Measurements from ENCODE around the gene ZSWIM4.

Gene ZSWIM4

DNA sequence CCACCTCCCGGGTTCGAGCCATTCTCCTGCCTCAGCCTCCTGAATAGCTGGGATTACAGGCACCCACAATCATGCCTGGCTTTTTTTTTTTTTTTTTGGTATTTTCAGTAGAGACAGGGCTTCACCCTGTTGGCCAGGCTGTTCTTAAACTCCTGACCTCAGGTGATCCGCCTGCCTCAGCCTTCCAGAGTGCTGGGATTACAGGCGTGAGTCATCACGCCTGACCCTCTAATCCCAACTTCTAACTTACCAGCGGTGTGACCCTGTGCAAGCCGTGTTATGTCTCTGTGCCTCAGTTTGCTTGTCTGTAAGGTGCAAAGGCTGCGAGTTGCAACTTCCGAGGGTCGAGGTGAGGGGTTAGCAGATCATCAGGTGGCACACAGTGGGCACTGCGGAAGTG is 17.3 kb downstream of the ZSWIM4 start:
- DNase-seq (ENCODE audit: low read depth), result no peak

DNA sequence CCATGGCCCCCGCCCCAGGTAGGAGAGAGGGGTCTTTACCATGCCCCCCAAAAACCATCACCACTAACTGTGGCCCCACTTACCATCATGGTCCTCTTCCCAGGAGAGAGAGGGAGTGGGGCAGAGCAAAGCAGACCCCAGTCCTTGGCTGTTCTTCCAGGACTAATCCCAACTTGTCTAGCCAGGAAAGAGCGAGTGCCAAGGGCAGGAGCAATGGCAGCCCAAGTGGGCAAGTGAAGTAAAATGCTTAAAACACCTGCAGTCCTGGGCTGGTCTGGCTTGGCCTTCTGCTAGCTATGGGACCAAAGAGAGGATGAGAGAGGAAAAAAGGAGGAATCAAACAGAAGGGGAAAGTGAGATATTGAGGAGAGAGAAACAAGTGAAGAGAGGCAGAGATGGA is 17.9 kb downstream of the ZSWIM4 start:
- no peak for DNase-seq (ENCODE audit: low read depth)

DNA sequence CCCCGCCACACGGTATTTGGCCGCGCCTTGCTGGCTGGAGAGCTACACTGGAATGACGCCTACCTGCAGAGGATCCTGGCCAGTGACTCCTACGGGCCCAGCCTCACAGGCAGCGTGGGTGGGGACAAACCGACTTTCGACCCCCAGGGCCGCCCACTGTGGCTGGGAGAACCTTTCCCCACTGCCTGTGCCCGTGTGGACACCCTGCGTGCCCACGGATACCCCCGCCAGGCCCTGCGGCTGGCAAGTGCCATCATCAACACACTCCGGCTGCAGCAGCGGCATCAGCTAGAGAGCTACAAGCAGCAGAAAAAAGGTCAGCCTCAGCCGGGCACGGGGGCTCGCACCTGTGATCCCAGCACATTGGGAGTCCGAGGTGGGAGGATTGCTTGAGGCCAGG is 19.3 kb downstream of the ZSWIM4 start:
- DNase-seq (ENCODE audit: low read depth), result no peak

DNA sequence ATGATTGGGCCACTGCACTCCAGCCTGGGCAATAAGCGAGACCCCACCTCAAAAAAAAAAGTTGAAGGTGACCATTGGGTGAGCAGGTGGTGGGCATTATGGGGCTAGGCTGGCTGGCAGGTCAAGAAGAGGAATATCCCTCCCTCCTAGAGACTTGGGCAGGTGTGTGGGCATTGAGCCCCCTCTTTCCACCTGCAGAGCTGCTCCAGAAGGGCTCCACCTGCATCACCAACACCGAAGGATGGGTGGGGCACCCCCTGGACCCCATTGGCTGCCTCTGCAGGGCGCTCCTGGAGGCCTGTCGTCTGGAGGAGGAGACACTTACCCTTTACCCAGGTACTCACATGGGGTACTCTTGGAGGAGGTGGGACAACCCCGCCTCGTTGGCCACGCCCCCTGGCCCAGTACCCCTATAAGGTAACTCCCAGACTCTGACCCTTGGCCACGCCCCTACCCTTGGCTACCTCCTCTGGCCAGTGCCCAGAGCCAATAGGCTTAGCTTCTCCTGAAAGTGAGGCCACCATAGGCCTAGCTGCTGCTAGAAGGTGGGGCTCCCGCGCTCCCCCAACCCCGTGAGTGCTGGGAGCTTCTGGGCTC is 21.9 kb downstream of the ZSWIM4 start:
- no peak for DNase-seq (ENCODE audit: low read depth)

DNA sequence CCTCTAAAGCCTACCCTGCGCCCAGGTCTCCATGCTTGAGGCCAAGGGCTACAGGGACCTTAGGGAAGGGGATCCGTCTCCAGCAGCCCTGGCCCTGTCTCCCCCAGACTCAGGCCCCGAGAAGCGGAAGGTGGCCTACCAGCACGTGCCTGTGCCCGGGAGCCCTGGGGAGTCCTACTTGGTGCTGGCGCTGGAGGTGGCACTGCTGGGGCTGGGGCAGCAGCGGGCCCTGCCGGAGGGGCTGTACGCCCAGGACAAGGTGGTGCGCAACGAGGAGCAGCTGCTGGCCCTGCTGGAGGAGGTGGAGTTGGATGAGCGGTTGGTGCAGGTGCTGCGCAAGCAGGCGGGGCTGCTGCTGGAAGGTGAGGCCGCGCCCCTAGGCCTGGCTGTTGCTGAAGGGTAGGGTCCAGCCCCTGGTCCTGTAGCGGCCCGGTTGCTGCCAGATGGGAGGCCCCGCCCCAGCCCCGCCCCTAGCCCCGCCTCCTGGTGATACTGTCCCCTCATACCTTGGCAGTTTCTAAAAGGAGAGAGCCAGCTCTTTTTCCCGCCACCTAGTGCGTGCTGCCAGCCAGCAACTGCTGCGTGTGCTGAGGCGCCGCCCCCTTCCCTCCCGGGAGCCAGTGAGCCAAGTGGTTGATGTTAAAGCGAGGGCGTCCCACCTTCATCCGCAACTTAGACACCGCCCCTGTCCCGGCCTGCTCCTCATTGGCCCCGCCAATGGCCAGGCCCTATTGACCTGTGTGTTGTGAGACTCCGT is 22.6 kb downstream of the ZSWIM4 start:
- DNase-seq (ENCODE audit: low read depth), result no peak

DNA sequence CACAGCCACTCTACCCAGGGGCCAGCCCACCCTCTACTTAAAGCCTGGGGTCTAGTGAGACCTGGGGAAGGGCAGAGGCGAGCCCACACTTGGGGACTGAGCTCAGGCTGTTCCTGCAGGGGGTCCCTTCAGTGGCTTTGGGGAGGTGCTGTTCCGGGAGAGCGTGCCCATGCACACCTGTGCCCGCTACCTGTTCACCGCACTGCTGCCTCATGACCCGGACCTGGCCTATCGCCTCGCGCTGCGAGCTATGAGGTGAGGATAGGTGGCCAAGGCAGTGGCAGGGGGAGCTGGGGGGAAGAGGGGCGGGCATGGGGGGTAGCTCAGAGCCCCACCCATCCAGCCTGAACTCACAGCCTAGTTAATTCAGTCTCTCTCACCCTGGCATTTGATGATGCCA is 24.0 kb downstream of the ZSWIM4 start:
- no peak for DNase-seq (ENCODE audit: low read depth)

DNA sequence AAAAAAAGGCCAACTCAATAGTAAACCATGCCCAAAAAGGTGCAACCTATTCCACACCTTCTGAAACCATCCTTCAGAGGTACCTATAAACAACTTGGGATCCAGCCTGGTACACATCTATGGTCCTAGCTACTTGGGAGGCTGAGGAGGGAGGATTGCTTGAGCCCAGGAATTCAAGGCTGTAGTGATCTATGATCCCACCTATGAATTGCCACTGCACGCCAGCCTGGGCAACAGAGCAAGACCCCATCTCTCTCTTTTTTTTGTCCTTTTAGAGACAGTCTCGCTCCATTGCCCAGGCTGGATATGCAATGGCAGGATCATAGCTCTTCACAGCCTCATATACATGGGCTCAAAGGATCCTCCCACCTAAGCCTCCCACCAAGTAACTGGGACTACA is 26.0 kb downstream of the ZSWIM4 start:
- no peak for DNase-seq (ENCODE audit: low read depth)

DNA sequence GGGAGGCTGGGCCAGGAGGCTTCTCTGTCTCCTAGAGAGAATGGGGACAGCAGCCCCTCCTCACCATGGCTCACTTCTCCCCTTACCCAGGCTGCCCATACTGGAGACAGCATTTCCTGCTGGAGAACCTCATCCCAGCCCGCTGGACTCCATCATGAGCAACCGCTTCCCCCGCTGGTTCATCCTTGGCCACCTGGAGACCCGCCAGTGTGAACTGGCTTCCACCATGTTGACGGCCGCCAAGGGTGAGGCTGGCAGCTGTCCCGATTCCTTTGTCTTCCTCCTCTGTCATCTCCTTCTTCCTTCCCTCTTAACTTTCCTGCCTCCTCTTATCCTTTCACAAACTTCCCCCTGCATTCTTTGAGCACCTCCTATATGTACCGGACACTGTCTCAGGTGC is 28.0 kb downstream of the ZSWIM4 start:
- no peak for DNase-seq (ENCODE audit: low read depth)

DNA sequence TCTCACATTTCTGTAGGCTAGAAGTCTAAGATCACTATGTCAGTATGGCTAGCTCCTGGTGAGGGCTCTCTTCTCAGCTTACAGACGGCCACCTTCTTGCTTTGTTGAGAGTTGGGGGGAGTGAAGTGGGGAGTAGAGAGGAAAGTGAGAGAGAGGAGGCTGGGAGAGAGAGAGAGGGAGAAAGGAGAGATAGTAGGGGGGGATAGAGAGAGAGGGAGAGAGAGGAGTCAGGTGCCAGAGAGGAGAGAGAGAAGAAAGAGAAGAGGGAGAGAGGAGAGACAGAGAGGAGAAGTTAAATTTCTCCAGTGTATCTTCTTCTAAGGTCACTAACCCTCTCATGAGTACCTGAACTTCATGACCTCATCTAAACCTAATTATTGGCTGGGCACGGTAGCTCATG is 28.7 kb downstream of the ZSWIM4 start:
- no peak for DNase-seq (ENCODE audit: low read depth)

DNA sequence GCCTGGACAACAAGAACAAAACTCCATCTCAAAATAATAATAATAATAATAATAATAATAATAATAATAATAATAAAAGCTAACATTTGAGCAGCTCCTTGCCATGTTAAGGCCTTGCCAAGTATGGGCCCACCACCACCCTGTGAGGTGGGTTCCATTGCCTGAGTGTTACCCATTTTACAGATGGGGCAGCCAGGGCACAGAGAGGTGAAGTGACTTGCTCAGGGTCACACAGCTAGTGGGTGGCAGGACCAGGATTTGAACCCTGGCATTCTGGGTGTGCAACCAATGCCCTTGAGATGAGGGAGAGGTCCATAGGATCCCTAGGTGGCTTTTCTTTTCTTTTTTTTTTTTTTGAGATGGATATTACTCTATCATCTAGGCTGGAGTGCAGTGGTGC is 29.5 kb downstream of the ZSWIM4 start:
- no peak for DNase-seq (ENCODE audit: low read depth)

DNA sequence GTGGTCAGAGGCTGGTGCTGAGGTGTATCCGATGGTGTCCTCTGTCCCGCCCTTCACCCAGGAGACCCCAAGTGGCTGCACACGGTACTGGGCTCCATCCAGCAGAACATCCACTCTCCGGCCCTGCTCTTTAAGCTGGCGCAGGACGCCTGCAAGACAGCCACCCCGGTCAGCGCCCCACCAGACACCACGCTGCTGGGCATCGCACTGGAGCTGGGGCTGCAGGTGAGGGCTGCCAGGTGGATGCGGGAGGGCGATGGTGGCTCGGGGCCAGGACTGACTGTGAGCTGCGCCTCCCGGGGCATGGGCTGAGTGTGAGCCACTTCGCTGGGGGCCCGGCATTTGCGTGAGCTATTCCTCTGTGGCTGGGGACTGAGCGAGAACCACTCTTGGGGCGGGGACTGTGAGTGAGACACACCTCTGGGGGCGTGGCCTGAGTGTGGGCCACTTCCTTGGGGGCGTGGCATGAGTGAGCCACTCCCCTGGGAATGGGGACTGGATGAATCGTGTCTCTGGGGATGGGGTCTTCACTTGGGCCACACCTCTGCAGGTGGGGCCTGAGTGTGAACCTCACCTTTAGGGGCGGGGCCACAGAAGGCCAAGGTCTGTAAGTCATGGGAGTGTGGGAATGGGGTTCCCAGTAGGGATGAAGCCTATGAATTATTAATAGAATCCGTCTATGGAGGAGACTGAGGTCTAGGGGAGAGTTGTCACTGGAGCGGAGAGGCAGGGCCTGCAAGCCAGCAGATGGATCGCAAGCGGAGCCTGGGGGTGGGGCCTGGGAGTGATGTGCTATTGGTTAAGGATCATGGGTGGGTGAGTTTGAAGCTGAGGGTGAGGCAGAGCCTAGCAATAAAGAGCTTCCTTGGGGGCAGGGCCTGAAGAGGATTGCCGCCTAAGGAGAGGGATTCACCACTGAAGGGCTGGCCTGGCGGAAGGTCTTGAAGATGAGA is 30.5 kb downstream of the ZSWIM4 start:
- no peak for DNase-seq (ENCODE audit: low read depth)

DNA sequence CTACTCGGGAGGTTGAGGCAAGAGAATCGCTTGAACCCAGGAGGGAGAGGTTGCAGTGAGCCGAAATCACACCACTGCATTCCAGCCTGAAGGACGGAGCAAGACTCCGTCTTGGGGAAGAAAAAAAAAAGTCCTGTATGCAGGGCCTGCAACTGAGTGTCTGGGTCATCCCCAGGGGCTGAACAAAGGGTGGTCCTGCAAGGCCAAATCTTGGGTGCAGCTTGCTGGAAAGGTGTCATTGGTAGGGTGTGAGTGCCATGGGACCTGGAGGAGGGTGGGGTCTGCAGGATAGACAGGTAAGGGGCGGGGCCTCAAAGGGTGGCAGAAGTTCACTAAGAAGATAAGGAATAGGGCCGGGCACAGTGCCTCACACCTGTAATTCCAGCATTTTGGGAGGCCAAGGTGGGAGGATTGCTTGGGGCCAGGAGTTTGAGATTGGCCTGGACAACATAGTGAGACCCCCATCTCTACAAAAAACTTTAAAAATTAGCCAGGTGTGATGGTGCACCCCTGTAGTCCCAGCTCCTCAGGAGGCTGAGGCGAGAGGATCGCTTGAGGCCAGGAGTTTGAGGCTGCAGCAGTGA is 31.5 kb downstream of the ZSWIM4 start:
- no peak for DNase-seq (ENCODE audit: low read depth)

DNA sequence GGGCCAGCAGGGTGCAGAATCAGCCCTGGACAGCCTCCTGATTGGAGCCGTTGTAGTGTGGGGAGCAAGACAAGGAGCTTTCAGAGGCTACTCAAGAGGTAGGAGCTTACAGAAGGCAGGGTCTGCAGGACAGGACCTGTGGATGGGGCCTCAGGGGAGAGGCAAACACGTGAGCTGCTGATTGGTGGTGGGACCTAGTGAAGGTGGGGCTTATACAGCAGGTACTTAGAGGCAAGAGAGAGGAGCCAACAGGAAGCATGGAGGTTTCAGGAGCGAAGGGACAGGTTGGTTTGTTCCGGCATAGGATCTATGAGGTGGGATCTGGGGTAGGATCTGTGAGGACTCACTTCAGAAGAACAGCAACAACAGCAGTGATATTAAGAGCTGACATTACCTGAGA is 32.4 kb downstream of the ZSWIM4 start:
- DNase-seq (ENCODE audit: low read depth), result no peak

DNA sequence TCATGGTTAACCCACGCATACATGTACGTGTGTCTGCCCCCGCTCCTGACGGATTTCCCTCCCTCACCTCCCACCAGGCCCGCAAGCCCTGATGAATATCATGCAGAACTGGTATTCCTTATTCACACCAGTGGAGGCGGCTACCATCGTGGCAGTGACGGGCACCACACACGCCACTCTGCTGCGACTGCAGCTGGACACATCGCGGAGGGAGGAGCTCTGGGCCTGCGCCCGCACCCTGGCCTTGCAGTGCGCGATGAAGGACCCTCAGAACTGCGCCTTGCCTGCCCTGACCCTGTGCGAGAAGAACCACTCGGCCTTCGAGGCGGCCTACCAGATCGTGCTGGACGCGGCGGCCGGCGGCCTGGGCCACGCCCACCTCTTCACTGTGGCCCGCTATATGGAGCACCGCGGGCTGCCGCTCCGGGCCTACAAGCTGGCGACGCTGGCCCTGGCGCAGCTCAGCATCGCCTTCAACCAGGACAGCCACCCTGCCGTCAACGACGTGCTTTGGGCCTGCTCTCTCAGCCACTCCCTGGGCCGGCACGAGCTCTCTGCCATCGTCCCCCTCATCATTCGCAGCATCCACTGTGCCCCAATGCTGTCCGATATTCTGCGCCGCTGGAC is 35.0 kb downstream of the ZSWIM4 start:
- no peak for DNase-seq (ENCODE audit: low read depth)

DNA sequence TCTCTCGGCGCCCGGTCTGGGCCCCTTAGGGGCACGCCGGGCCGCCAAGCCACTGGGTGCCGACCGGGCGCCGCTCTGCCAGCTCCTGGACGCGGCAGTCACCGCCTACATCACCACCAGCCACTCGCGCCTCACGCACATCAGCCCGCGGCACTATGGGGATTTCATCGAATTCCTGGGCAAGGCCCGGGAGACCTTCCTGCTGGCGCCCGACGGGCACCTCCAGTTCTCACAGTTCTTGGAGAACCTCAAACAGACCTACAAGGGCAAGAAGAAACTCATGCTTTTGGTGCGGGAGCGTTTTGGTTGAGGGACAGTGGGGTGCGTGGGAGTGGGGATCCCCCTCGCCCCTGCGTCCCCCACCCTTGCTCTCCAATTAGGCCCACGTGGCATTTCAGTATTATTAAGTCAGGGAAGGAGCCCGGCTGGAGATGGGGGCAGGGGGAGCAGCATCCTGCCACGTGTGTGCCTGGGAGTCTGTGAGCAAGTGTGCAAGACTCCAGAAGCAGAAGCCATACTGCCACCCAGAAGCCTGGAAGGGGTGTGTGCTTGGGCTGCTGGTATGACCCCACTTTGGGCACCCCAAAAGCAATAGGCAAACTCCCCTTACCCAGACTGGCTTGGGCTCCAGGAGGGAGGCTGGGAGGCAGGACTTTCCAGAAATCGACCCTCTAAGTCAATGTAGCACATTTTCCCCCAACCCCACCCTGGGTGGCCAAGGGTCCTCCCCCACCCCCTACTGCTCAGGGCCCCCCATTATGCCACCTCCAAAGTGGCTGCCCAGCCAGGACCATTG is 35.7 kb downstream of the ZSWIM4 start:
- DNase-seq (ENCODE audit: low read depth), result no peak

DNA sequence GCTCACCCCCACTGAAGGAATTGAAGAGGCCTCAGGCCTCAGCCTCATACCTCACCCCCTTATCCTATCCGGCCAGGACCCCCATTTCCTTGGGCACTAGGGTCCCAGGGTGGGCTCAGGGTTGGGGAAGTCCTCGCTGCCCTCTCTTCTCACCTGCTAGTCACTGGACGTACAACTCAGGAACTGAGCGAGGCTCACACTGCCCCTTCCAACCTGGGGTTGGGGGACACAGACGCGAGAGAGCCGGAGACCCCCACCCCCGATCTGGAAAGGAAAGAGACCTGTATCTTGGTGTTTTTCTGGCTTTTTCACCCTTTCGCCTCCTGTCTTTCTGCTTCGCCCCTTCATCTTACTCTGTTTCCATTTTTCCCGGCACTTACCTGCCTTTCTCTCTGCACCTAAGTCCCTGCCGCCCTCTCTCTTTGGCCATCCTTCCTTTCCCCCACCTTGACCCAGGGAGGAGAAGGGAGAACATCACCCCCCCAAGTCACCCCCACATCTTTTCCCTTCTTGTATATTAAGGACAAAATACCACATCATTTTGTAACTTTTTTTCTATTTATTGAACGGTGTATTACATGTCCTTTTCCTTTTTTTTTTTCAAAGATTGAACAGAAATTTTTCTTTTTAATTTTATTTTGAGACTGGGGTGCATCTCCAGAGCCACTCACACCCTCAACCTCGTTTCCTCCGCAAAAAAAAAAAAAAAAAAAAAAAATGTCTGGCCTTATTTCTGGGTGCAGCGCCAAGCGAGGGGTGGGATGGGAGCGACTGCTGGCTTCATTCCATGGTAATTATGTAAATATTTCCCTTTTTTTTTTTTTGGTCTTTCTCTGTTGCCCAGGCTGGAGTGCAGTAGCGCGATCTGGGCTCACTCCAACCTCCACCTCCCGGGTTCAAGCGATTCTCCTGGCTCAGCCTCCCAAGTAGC is 36.6 kb downstream of the ZSWIM4 start:
- no peak for DNase-seq (ENCODE audit: low read depth)

DNA sequence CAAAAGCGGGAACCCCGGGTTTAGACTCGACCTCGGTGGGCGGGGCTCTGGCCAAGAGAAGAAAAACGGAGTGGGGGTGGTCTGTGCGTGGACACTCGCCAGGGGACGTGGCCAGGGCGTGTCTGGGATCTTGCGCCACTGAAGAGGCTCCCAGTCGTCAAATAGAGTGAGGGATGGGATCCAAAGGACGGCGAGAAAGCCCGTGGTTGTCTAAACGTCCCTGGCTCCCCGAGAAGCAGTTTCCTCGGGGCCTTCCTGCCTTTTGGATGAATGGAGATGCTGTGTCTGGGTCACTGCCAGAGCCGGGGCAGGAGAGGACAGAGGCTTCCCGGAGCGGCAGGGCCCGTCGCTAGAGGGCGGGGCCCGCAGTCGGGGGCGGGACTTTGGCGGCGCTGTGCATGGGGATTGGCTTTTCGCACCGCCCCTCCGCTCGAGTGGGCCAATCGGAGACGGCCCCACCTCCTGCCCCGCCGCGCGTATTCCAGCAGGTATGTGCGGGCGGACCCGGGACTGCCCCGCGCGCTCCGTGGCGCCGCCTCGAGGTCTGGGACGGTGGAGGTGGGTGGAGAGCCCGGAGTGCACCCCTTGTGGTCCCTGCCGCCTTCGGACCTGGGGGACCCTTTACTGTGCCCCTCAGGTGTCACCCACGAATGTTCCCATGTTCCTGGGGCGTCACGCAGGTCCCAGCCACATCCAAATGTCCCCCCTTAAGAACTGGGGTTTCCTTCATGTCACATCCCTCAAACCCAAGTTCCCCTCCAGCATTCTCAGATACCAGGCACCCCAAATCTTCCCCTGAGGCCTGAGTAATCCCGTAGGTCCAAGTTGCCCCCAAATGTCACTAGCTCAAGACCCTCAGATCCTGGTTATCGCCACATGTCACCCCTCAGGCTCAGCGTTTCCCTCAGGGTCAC is 38.3 kb downstream of the ZSWIM4 start:
- DNase-seq (ENCODE audit: low read depth), result peak; percentile 89

DNA sequence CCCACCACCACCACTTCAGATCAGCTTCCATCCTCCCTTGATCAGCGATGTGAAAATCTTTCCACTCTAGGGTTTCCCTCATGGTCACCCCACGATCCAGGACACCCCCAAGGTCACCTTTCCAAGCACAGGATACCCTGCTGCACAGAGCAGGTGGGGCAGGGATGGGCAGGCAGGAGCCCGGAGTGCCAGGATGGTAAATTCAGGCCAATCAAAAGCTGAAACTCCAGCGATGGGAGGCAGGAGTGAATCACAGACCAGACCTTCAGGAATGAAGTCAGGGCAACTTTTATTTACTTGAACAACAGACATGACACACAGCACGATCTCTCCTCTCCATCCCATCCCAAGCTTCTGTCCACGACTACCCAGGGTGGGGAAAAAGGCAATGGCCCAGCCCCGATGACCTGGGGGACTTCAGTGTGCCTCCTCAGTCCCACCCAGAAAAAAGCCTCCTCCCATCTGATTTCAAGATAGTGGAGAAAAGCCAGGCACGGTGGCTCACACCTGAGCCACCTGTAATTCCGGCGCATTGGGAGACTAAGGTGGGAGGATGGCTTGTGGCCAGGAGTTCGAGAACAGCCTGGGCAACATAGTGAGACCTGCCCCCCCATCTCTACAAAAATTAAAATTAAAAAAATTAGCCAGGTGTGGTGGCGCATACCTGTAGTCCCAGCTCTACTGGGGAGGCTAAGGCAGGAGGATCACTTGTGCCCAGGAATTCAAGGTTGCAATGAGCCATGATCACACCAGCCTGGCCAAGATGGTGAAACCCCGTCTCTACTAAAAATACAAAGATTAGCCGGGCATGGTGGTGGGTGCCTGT is 39.2 kb downstream of the ZSWIM4 start:
- no peak for DNase-seq (ENCODE audit: low read depth)

All from activated T-cell treated with anti-CD3 and anti-CD28 coated beads for 1 hour (primary cell).